PFSK-1 (cell line): ENCODE results near the gene YAE1.

Experiments
- FOXP2 ChIP-seq: optimal IDR thresholded peaks from 2 replicates; pipeline ENCODE3; 2011; ENCODE audit warnings: borderline replicate concordance, control low read depth, inconsistent platforms; ENCODE audit not compliant: insufficient read depth; ENCODE audit errors: extremely low read length, extremely low read depth
- POLR2AphosphoS5 ChIP-seq: IDR thresholded peaks from 2 replicates; pipeline ENCODE4 v1.6.1; 2012; ENCODE audit warnings: low read depth, mild to moderate bottlenecking, control low read depth, low read length, moderate library complexity
- SIN3A ChIP-seq: IDR thresholded peaks from 2 replicates; pipeline ENCODE4 v1.6.1; 2012; ENCODE audit warnings: mild to moderate bottlenecking, low read length, moderate library complexity, borderline replicate concordance; ENCODE audit not compliant: insufficient read depth
- TAF1 ChIP-seq: IDR thresholded peaks from 2 replicates; pipeline ENCODE4 v1.6.1; 2012; ENCODE audit warnings: low read length, control low read depth, borderline replicate concordance; ENCODE audit not compliant: insufficient read depth
- TF ChIP-seq, protein P1 (sequence below), 2 experiments: IDR thresholded peaks; 2 replicates each; pipeline versions ENCODE4 v1.6.1 to v1.8.0; 2011 to 2012; ENCODE audit warnings: low read depth in 2 of 2, low read length in 2 of 2, control low read depth in 1 of 2, inconsistent platforms in 1 of 2, mild to moderate bottlenecking in 1 of 2, moderate library complexity in 1 of 2; ENCODE audit not compliant: insufficient read depth in 1 of 2

- TF ChIP-seq POLR2AphosphoS5, result no peak
- TF ChIP-seq, protein P1, sequence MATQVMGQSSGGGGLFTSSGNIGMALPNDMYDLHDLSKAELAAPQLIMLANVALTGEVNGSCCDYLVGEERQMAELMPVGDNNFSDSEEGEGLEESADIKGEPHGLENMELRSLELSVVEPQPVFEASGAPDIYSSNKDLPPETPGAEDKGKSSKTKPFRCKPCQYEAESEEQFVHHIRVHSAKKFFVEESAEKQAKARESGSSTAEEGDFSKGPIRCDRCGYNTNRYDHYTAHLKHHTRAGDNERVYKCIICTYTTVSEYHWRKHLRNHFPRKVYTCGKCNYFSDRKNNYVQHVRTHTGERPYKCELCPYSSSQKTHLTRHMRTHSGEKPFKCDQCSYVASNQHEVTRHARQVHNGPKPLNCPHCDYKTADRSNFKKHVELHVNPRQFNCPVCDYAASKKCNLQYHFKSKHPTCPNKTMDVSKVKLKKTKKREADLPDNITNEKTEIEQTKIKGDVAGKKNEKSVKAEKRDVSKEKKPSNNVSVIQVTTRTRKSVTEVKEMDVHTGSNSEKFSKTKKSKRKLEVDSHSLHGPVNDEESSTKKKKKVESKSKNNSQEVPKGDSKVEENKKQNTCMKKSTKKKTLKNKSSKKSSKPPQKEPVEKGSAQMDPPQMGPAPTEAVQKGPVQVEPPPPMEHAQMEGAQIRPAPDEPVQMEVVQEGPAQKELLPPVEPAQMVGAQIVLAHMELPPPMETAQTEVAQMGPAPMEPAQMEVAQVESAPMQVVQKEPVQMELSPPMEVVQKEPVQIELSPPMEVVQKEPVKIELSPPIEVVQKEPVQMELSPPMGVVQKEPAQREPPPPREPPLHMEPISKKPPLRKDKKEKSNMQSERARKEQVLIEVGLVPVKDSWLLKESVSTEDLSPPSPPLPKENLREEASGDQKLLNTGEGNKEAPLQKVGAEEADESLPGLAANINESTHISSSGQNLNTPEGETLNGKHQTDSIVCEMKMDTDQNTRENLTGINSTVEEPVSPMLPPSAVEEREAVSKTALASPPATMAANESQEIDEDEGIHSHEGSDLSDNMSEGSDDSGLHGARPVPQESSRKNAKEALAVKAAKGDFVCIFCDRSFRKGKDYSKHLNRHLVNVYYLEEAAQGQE (IDR thresholded peaks at IDR 0.05; ENCODE audit: insufficient read depth in 1 of 2, low read depth in 2 of 2, low read length in 2 of 2), result no peak
- TF ChIP-seq SIN3A, result no peak
- TF ChIP-seq TAF1, result no peak
- TF ChIP-seq FOXP2, result no peak
Measured at GRCh38 chr7:39577229-39577874, 11.1 kb downstream of the YAE1 start.
